HepG2 (cell line): ENCODE data around the gene TRAPPC4. TPM values are rescaled to one million over a fixed set of nuclear protein-coding genes. Genes with fewer than 3 reads are reported as not detected.

ENCODE experiments used
- CBX2 ChIP-seq, 2 experiments: fragments of 200-600 bp in 1 of 2; sonication (generic); formaldehyde crosslinking in 1 of 2; IDR thresholded peaks; 2 replicates each; pipeline versions ENCODE4 v1.7.0 to v1.8.1; 2018 to 2022; ENCODE audit warnings: low read depth in 2 of 2, low read length in 1 of 2, mild to moderate bottlenecking in 1 of 2, missing genetic modification reagents in 1 of 2
- ERF ChIP-seq: IDR thresholded peaks from 2 replicates; pipeline ENCODE4 v1.6.1; 2018; ENCODE audit warnings: missing biosample characterization, missing genetic modification reagents
- KDM2A ChIP-seq: sonication (generic); formaldehyde crosslinking; IDR thresholded peaks from 2 replicates; pipeline ENCODE4 v1.4.0; 2020; ENCODE audit warnings: low read depth, missing genetic modification reagents, borderline replicate concordance
- LBX2 ChIP-seq: sonication (generic); formaldehyde crosslinking; IDR thresholded peaks from 2 replicates; pipeline ENCODE4 v1.5.0; 2020; ENCODE audit warnings: missing genetic modification reagents, mild to moderate bottlenecking, borderline replicate concordance
- MAFF ChIP-seq: IDR thresholded peaks from 2 replicates; pipeline ENCODE4 v1.6.1; 2011; ENCODE audit warnings: low read depth, low read length, improper control_type of control experiment
- MTF2 ChIP-seq: sonication (generic); formaldehyde crosslinking; IDR thresholded peaks from 2 replicates; pipeline ENCODE4 v1.5.0; 2020; ENCODE audit warnings: missing genetic modification reagents, borderline replicate concordance
- MYNN ChIP-seq: sonication (generic); formaldehyde crosslinking; IDR thresholded peaks from 2 replicates; pipeline ENCODE4 v1.4.0; 2020; ENCODE audit warnings: mild to moderate bottlenecking, low read depth, missing genetic modification reagents
- POGZ ChIP-seq: sonication (generic); formaldehyde crosslinking; IDR thresholded peaks from 2 replicates; pipeline ENCODE4 v1.4.0; 2020; ENCODE audit warnings: mild to moderate bottlenecking, missing genetic modification reagents
- RBFOX2 ChIP-seq: fragments of 200-400 bp; formaldehyde crosslinking; IDR thresholded peaks from 2 replicates; pipeline ENCODE4 v1.6.1; 2017; ENCODE audit warnings: low read depth, mild to moderate bottlenecking, low read length
- REL ChIP-seq: sonication (generic); formaldehyde crosslinking; conservative IDR thresholded peaks from 2 replicates; pipeline ENCODE4 v1.8.0; 2022; ENCODE audit warnings: mild to moderate bottlenecking, missing genetic modification reagents, moderate library complexity
- RFX5 ChIP-seq: IDR thresholded peaks from 2 replicates; pipeline ENCODE4 v1.6.1; 2011; ENCODE audit warnings: low read depth, low read length, improper control_type of control experiment
- SAP130 ChIP-seq: IDR thresholded peaks from 2 replicates; pipeline ENCODE4 v1.6.1; 2016; ENCODE audit warnings: low read depth
- SETDB1 ChIP-seq: sonication (generic); formaldehyde crosslinking; IDR thresholded peaks from 2 replicates; pipeline ENCODE4 v1.5.1; 2020; ENCODE audit warnings: missing genetic modification reagents, mild to moderate bottlenecking, borderline replicate concordance
- TARDBP ChIP-seq: sonication (generic); formaldehyde crosslinking; IDR thresholded peaks from 2 replicates; pipeline ENCODE4 v1.8.0; 2022; ENCODE audit warnings: mild to moderate bottlenecking, missing genetic modification reagents
- TBX3 ChIP-seq: fragments of 450-650 bp; IDR thresholded peaks from 2 replicates; pipeline ENCODE4 v1.6.1; 2017; ENCODE audit warnings: antibody characterized with exemption, mild to moderate bottlenecking, inconsistent platforms, borderline replicate concordance
- USF2 ChIP-seq, 2 experiments: sonication (generic) in 1 of 2; formaldehyde crosslinking in 1 of 2; IDR thresholded peaks; 2 replicates each; pipeline versions ENCODE4 v1.5.1 to v1.6.1; 2011 to 2020; ENCODE audit warnings: borderline replicate concordance in 1 of 2, low read depth in 1 of 2, low read length in 1 of 2, mild to moderate bottlenecking in 1 of 2, missing genetic modification reagents in 1 of 2, moderate library complexity in 1 of 2
- ZNF331 ChIP-seq: sonication (generic); formaldehyde crosslinking; IDR thresholded peaks from 2 replicates; pipeline ENCODE4 v1.4.0; 2020; ENCODE audit warnings: missing genetic modification reagents
- ZNF496 ChIP-seq: sonication (generic); formaldehyde crosslinking; IDR thresholded peaks from 2 replicates; pipeline ENCODE4 v1.8.1; 2023; ENCODE audit warnings: mild to moderate bottlenecking, moderate library complexity, missing genetic modification reagents; ENCODE audit not compliant: insufficient replicate concordance
- polyA plus RNA-seq, 8 experiments: library from polyadenylated mRNA; depleted of rRNA in 3 of 8; stranded (reverse) in 7 of 8; unstranded in 1 of 8; fragments of >200 nt; fragmentation: Illumina TruSeq in 4 of 8; extraction: Trizol in 4 of 8; gene quantifications; 2 replicates each; pipeline versions ENCODE4 v1.2.1 to v1.2.3, GENCODE V29; 2011 to 2016; ENCODE audit warnings: low read depth in 4 of 8, missing spikeins in 1 of 8, mixed read lengths in 1 of 8; ENCODE audit not compliant: insufficient read depth in 1 of 8
- total RNA-seq, 5 experiments: library from RNA; depleted of rRNA; stranded (reverse); fragments of >200 nt; fragmentation: Illumina TruSeq; extraction: Trizol; gene quantifications; 2 replicates each; pipeline ENCODE4 v1.2.3, GENCODE V29; 2016; ENCODE audit warnings: low read depth in 1 of 5
- TF ChIP-seq, protein P1 (sequence below): sonication (generic); formaldehyde crosslinking; IDR thresholded peaks from 2 replicates; pipeline ENCODE4 v1.8.0; 2022; ENCODE audit warnings: low read depth, missing genetic modification reagents

Gene TRAPPC4
- total and polyA plus RNA-seq, 2 of the 13 experiments (the other 11 are each of a cell fraction or from before 2014, with no cell fraction given) = 97.4 to 140 TPM

DNA sequence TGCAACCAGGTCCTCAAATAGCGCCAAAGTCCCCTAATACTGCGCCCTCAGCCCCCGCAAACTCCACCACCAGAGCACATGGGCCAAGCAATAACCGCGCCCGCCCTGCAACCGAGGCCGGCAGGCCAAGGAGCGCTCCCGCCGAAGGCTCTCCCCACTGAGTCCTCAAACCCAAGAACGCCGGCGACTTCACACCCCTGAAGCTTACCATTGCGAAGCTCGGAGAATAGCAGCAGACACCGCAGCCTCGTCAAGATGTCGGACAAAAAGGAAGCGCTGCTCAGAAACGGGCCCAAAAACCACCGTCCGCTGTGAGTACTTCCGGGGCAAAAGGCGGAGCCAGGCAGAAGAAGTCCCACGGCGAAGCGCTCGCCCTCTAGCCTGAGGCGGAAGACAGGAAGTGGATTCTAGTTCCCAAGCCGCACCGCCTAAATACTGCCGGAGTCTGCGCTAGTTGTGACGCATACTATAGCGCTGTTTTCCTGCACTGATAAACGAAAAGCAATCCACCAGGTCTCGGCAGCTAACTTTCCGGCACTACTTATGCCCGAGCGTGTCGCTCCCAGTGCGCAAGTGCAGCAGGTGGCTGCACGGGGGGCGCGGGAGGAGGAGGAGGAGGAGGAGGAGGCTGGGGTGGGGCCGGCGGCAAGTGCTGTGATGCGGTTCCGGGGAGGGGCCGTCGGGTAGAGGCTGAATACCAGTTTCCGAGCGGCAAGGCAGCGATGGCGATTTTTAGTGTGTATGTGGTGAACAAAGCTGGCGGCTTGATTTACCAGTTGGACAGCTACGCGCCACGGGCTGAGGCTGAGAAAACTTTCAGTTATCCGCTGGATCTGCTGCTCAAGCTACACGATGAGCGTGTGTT, at the start of gene TRAPPC4, which contains the start of gene RPS25 (continued):
- TF ChIP-seq USF2 (IDR thresholded peaks at IDR 0.05; ENCODE audit: low read depth, low read length) (no peak), USF2 (CRISPR knock-in tag; IDR thresholded peaks at IDR 0.05; ENCODE audit: borderline replicate concordance) (no peak), RFX5 (no peak), KDM2A (CRISPR knock-in tag) (peak; percentile 86), LBX2 (CRISPR knock-in tag) (peak; percentile 29; the same call in 1 of the 2 replicates), POGZ (CRISPR knock-in tag) (peak; percentile 8), MYNN (no peak), CBX2 (IDR thresholded peaks at IDR 0.05; ENCODE audit: low read depth, low read length) (no peak), CBX2 (CRISPR knock-in tag; IDR thresholded peaks at IDR 0.05; ENCODE audit: low read depth) (no peak), TARDBP (CRISPR knock-in tag) (peak; percentile 26; the same call in 1 of the 2 replicates), SETDB1 (CRISPR knock-in tag) (no peak), SAP130 (CRISPR knock-in tag) (peak; percentile 94), ZNF331 (CRISPR knock-in tag) (no peak), TBX3 (no peak), RBFOX2 (peak; percentile 71), MTF2 (CRISPR knock-in tag) (no peak), ZNF496 (CRISPR knock-in tag) (no peak), ERF (peak; percentile 58), REL (peak; percentile 74), MAFF (no peak)
- TF ChIP-seq, protein P1, sequence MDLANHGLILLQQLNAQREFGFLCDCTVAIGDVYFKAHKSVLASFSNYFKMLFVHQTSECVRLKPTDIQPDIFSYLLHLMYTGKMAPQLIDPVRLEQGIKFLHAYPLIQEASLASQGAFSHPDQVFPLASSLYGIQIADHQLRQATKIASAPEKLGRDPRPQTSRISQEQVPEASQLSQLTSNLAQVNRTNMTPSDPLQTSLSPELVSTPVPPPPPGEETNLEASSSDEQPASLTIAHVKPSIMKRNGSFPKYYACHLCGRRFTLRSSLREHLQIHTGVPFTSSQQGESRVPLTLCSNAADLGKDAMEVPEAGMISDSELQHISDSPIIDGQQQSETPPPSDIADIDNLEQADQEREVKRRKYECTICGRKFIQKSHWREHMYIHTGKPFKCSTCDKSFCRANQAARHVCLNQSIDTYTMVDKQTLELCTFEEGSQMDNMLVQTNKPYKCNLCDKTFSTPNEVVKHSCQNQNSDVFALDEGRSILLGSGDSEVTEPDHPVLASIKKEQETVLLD = peak; percentile 39; the same call in 1 of the 2 replicates
